MV-4-11 (cell line): Measurements from ENCODE around the gene TEX14.

Source experiments
- DNase-seq: peaks from one replicate; lab custom pipeline; 2025; lab: John Stamatoyannopoulos, UW

The TEX14 gene

GRCh38 chr17:58658804-58659713, 32.8 kb downstream of the TEX14 start:
- peak; percentile 95 for DNase-seq

- DNase-seq: peak; percentile 21
Observed at GRCh38 chr17:58657962-58658803, 33.7 kb downstream of the TEX14 start.

- DNase-seq: no peak
Observed at GRCh38 chr17:58648236-58648635, 43.6 kb downstream of the TEX14 start.

GRCh38 chr17:58643147-58643546, 48.7 kb downstream of the TEX14 start:
- no peak for DNase-seq

- DNase-seq: no peak
Observed at GRCh38 chr17:58641887-58642311, 49.9 kb downstream of the TEX14 start.

GRCh38 chr17:58640202-58640601, 51.6 kb downstream of the TEX14 start:
- DNase-seq: no peak

- no peak for DNase-seq
Observed at GRCh38 chr17:58639681-58640080, 52.2 kb downstream of the TEX14 start.

GRCh38 chr17:58637011-58637570, 54.8 kb downstream of the TEX14 start:
- no peak for DNase-seq

- peak; percentile 13 for DNase-seq
Observed at GRCh38 chr17:58632324-58633314, 59.2 kb downstream of the TEX14 start.

GRCh38 chr17:58631523-58632323, 60.1 kb downstream of the TEX14 start:
- peak; percentile 99 for DNase-seq

- DNase-seq: no peak
Observed at GRCh38 chr17:58630883-58631522, 60.8 kb downstream of the TEX14 start.

GRCh38 chr17:58626905-58627304, 64.9 kb downstream of the TEX14 start:
- DNase-seq: peak; percentile 49

GRCh38 chr17:58624751-58625150, 67.1 kb downstream of the TEX14 start:
- no peak for DNase-seq

- no peak for DNase-seq
Observed at GRCh38 chr17:58621174-58621573, 70.7 kb downstream of the TEX14 start.

GRCh38 chr17:58618336-58618735, 73.5 kb downstream of the TEX14 start:
- no peak for DNase-seq

GRCh38 chr17:58617563-58617962, 74.3 kb downstream of the TEX14 start:
- DNase-seq: no peak

GRCh38 chr17:58615768-58616659, 75.8 kb downstream of the TEX14 start:
- peak; percentile 5 for DNase-seq

- DNase-seq: peak; percentile 23
Observed at GRCh38 chr17:58614859-58615459, 76.9 kb downstream of the TEX14 start.
